Adrenal gland (tissue), 5 donors: ENCODE results near the gene CAPN8.

ENCODE experiments used
- POLR2A ChIP-seq, 2 donors: fragments of 450-650 bp; IDR thresholded peaks; one replicate each; pipeline ENCODE4 v1.6.1; 2017; ENCODE audit warnings: antibody characterized with exemption in 2 of 2, mild to moderate bottlenecking in 2 of 2, moderate library complexity in 1 of 2
- TF ChIP-seq, protein P1 (sequence below), 6 experiments: fragments of 450-650 bp in 4 of 6; fragments of 200-600 bp in 2 of 6; sonication (generic) in 1 of 6; IDR thresholded peaks; 1 replicate in 5 of 6; 2 replicates in 1 of 6; pipeline versions ENCODE4 v1.5.1 to v1.8.0; 2016 to 2021; ENCODE audit warnings: antibody characterized with exemption in 6 of 6, mild to moderate bottlenecking in 2 of 6, moderate library complexity in 1 of 6
- donor health status: DM: no; HTN: no; CAD: no.

DNA sequence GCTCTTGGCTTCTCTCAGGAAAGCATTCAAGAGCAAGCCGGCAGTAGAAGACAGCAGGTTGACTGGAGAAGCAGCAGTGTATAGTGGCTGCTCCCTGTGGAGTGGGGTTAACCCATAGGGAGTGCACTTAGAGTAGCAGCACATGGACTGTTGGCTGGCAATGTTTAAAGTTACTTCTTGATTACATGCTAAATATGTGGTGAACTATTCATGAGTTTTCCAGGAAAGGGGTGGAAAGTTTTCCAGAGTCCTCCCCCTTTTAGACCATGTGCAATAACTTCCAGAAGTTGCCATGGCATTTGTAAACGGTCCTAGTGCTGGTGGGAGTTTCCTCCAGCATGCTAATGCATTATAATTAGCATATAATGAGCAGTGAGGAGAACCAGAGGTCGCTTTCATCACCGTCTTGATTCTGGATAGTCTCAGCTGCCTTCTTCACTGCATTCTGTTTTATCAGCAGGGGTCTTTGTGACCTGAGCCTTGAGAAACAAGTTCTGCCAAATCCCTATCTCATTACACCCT, 140.5 kb downstream of the CAPN8 start:
- TF ChIP-seq, protein P1, sequence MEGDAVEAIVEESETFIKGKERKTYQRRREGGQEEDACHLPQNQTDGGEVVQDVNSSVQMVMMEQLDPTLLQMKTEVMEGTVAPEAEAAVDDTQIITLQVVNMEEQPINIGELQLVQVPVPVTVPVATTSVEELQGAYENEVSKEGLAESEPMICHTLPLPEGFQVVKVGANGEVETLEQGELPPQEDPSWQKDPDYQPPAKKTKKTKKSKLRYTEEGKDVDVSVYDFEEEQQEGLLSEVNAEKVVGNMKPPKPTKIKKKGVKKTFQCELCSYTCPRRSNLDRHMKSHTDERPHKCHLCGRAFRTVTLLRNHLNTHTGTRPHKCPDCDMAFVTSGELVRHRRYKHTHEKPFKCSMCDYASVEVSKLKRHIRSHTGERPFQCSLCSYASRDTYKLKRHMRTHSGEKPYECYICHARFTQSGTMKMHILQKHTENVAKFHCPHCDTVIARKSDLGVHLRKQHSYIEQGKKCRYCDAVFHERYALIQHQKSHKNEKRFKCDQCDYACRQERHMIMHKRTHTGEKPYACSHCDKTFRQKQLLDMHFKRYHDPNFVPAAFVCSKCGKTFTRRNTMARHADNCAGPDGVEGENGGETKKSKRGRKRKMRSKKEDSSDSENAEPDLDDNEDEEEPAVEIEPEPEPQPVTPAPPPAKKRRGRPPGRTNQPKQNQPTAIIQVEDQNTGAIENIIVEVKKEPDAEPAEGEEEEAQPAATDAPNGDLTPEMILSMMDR (IDR thresholded peaks at IDR 0.05): no peak
- TF ChIP-seq POLR2A (IDR thresholded peaks at IDR 0.05): no peak
